Endothelial cell of umbilical vein (primary cell): ENCODE results near the gene GALNT17. TPM values are rescaled to one million over a fixed set of nuclear protein-coding genes. Genes with fewer than 3 reads are reported as not detected.

ENCODE experiments used
- BruUV-seq: library from RNA; stranded (reverse); fragments of 400-500 nt; replicated peaks from 2 replicates; lab custom pipeline; 2021; lab: Mats Ljungman, UMichigan
- CTCF ChIA-PET: fragments of 300-600, 350-600 bp; sonication (Branson Sonifier 250); formaldehyde crosslinking; loops from one replicate; lab custom pipeline; 2021; ENCODE audit warnings: antibody characterized with exemption, inconsistent platforms; lab: Charles Lee
- POLR2A ChIA-PET: fragments of 300-600, 350-600 bp; sonication (Branson Sonifier 250); formaldehyde crosslinking; loops from one replicate; lab custom pipeline; 2021; ENCODE audit warnings: antibody characterized with exemption, inconsistent platforms; lab: Charles Lee
- DNase-seq: peaks from one replicate; pipeline ENCODE4 v3.0.0-alpha.2; 2011; ENCODE audit warnings: low read depth, low spot score
- FAIRE-seq: peaks from 2 replicates; lab custom pipeline; 2011; peaks lifted over from hg19 to GRCh38; lab: Jason Lieb, UNC
- H2AFZ ChIP-seq: 2 replicates; pipeline ENCODE4 v1.6.0; 2012; ENCODE audit warnings: low read depth, low read length, control low read depth, inconsistent platforms
- H3K27ac ChIP-seq: 2 replicates; pipeline ENCODE4 v1.5.1; 2011; ENCODE audit warnings: low read depth, mild to moderate bottlenecking, control low read depth, low read length, moderate library complexity; ENCODE audit not compliant: insufficient read depth
- H3K27me3 ChIP-seq, 2 experiments: 2 replicates each; pipeline versions ENCODE4 v1.6.0 to v1.6.1; 2011; ENCODE audit warnings: low read length in 2 of 2, mixed read lengths in 1 of 2; ENCODE audit not compliant: control insufficient read depth in 2 of 2, insufficient read depth in 2 of 2
- H3K36me3 ChIP-seq, 2 experiments: 2 replicates in 1 of 2; 3 replicates in 1 of 2; pipeline ENCODE4 v1.5.1; 2011; ENCODE audit warnings: low read length in 2 of 2, mild to moderate bottlenecking in 1 of 2, moderate library complexity in 1 of 2; ENCODE audit not compliant: control insufficient read depth in 2 of 2, insufficient read depth in 2 of 2; ENCODE audit errors: extremely low read depth in 1 of 2
- H3K4me1 ChIP-seq: 3 replicates; pipeline ENCODE4 v1.5.1; 2011; ENCODE audit warnings: mild to moderate bottlenecking, low read length; ENCODE audit not compliant: control insufficient read depth, insufficient read depth; ENCODE audit errors: extremely low read depth
- H3K4me2 ChIP-seq: 2 replicates; pipeline ENCODE4 v1.6.1; 2011; ENCODE audit warnings: low read length, control low read depth, mixed read lengths; ENCODE audit not compliant: insufficient read depth
- H3K4me3 ChIP-seq, 3 experiments: fragments of 200-600 bp in 1 of 3; sonication (generic), shearing (Covaris generic) in 1 of 3; replicated peaks in 1 of 3; 2 replicates each; pipeline ENCODE4 v1.5.1; 2011 to 2016; ENCODE audit warnings: control low read depth in 3 of 3, low read length in 3 of 3, mild to moderate bottlenecking in 2 of 3, inconsistent platforms in 1 of 3, low read depth in 1 of 3, moderate library complexity in 1 of 3; ENCODE audit not compliant: insufficient read depth in 1 of 3
- H3K79me2 ChIP-seq: 2 replicates; pipeline ENCODE4 v1.6.0; 2012; ENCODE audit warnings: low read length, inconsistent platforms; ENCODE audit not compliant: control insufficient read depth, insufficient read depth
- H3K9ac ChIP-seq: replicated peaks from 2 replicates; pipeline ENCODE3; 2011; ENCODE audit warnings: low read length, control low read depth; ENCODE audit not compliant: insufficient read depth; ENCODE audit errors: extremely low read depth
- H3K9me1 ChIP-seq: replicated peaks from 3 replicates; pipeline ENCODE4 v1.6.0; 2011; ENCODE audit warnings: mild to moderate bottlenecking, low read length; ENCODE audit not compliant: control insufficient read depth, insufficient read depth; ENCODE audit errors: extremely low read depth
- H3K9me3 ChIP-seq: replicated peaks from 2 replicates; pipeline ENCODE4 v1.5.1; 2012; ENCODE audit warnings: low read length, inconsistent platforms; ENCODE audit not compliant: control insufficient read depth, insufficient read depth
- H4K20me1 ChIP-seq: replicated peaks from 2 replicates; pipeline ENCODE3; 2011; ENCODE audit warnings: mild to moderate bottlenecking, low read length; ENCODE audit not compliant: control insufficient read depth, insufficient read depth; ENCODE audit errors: extremely low read depth
- CTCF ChIP-seq, 2 donors: IDR thresholded peaks; 1 replicate in 1 of 2; 2 replicates in 1 of 2; pipeline ENCODE4 v1.5.1; 2011; ENCODE audit warnings: low read length in 2 of 2, mild to moderate bottlenecking in 2 of 2, moderate library complexity in 2 of 2, control low read depth in 1 of 2, inconsistent platforms in 1 of 2, low read depth in 1 of 2; ENCODE audit not compliant: insufficient read depth in 1 of 2; ENCODE audit errors: extremely low read depth in 1 of 2
- EZH2 ChIP-seq: IDR thresholded peaks from 2 replicates; pipeline ENCODE4 v1.6.1; 2012; ENCODE audit warnings: borderline replicate concordance, low read depth, mild to moderate bottlenecking, moderate library complexity, low read length, inconsistent platforms; ENCODE audit not compliant: severe bottlenecking
- FOS ChIP-seq: IDR thresholded peaks from 2 replicates; pipeline ENCODE4 v1.6.1; 2011; ENCODE audit warnings: mild to moderate bottlenecking, low read length, moderate library complexity, borderline replicate concordance; ENCODE audit not compliant: insufficient read depth
- GATA2 ChIP-seq: IDR thresholded peaks from 2 replicates; pipeline ENCODE4 v1.7.0; 2011; ENCODE audit warnings: low read depth, mild to moderate bottlenecking, moderate library complexity, mixed read lengths, low read length; ENCODE audit not compliant: insufficient read length, insufficient read depth
- MAX ChIP-seq: IDR thresholded peaks from 2 replicates; pipeline ENCODE4 v1.6.1; 2011; ENCODE audit not compliant: insufficient read depth, insufficient read length
- MYC ChIP-seq: IDR thresholded peaks from one replicate; pipeline ENCODE4 v1.6.1; 2011; ENCODE audit warnings: mild to moderate bottlenecking, low read depth, low read length
- POLR2AphosphoS5 ChIP-seq: IDR thresholded peaks from 2 replicates; pipeline ENCODE4 v1.6.1; 2012; ENCODE audit warnings: low read depth, mild to moderate bottlenecking, control low read depth, low read length, moderate library complexity; ENCODE audit not compliant: insufficient read depth
- dilution Hi-C: fragments of 300-500 bp; cut with MboI; formaldehyde crosslinking; loops from one replicate; pipeline ENCODE4 v1.15.0; 2019; ENCODE audit warnings: low sequenced_read_pairs; ENCODE audit not compliant: extremely low pct_ligation_motif_present
- intact Hi-C: fragments of 100-400 bp; cut with micrococcal nuclease; formaldehyde crosslinking; loops from one replicate; pipeline ENCODE4 v1.10.0; 2022
- polyA plus RNA-seq, 4 experiments: library from polyadenylated mRNA; depleted of rRNA in 3 of 4; stranded (reverse) in 3 of 4; unstranded in 1 of 4; fragments of >200 nt; gene quantifications; 2 replicates each; pipeline versions ENCODE4 v1.2.1 to v1.2.3, GENCODE V29; 2011 to 2012; ENCODE audit warnings: missing spikeins in 1 of 4
- total RNA-seq: library from RNA; stranded (reverse); gene quantifications from 2 replicates; pipeline ENCODE4 v1.2.3, GENCODE V29; 2021

GALNT17 gene
- total and polyA plus RNA-seq, 2 donors (not counting 3 experiments of a cell fraction or from before 2014, with no cell fraction given), result not detected

DNA sequence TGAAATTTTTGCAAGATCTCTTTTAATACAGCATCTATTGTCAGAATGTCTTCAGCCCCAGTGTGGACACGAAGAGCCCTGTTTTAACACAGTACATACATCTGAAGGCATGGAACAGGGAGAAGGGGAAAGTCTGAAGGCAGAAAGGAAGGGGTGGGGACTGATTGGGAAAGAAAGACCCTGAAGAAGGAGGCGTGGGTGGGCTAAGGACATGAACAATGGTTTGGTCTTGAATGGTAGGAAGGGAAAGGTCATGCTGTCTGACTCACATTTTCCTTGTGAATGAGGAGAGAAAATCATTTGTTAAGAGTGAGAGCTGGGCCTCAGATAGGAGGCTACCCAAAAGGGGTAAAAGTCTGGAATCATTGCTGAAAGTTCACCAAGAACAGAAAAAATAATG lies 297.1 kb downstream of the GALNT17 start:
- no peaks in the 10 kb centered on the region for H3K79me2 ChIP-seq
- FAIRE-seq, result no peak
- H3K27me3 ChIP-seq, result no peaks in the 10 kb centered on the region
- H3K9me3 ChIP-seq, result peaks cover 2% of the 10 kb centered on the region
- H2AFZ ChIP-seq, result no peak overlapping the region
- no peak overlapping the region for H3K27ac ChIP-seq
- no peaks in the 10 kb centered on the region for H3K9me1 ChIP-seq
- POLR2A ChIA-PET, result no interaction called here
- H3K36me3 ChIP-seq, result no peaks in the 10 kb centered on the region
- DNase-seq, result no peak
- no peak overlapping the region for H3K4me2 ChIP-seq
- H3K4me1 ChIP-seq, result no peaks in the 10 kb centered on the region
- no peaks in the 10 kb centered on the region for H4K20me1 ChIP-seq
- H3K9ac ChIP-seq, result no peak overlapping the region
- no TSS peak for BruUV-seq
- CTCF ChIA-PET, result no interaction called here
- no peak overlapping the region for H3K4me3 ChIP-seq
- no peak for TF ChIP-seq EZH2
- no peak for TF ChIP-seq GATA2
- no peak for TF ChIP-seq CTCF (IDR thresholded peaks at IDR 0.05; ENCODE audit: extremely low read depth in 1 of 2, insufficient read depth in 1 of 2, low read depth in 1 of 2, low read length in 2 of 2)
- no peak for TF ChIP-seq MAX
- TF ChIP-seq POLR2AphosphoS5, result no peak
- no peak for TF ChIP-seq MYC
- TF ChIP-seq FOS, result no peak
- intact Hi-C loops, result no loop called here
- dilution Hi-C loops, result no loop called here
